BE2C (cell line): ENCODE results near the gene PHTF1.
"Not testable (repeated sequence)": the region's sequence is repeated elsewhere in the genome, so short reads cannot be mapped to it uniquely, and the experiment has no call there.

Source experiments
- DNase-seq: peaks from one replicate; pipeline ENCODE4 v3.0.0-alpha.2; 2020
- H3K27me3 ChIP-seq: fragments of 250-450 bp; sonication (Bioruptor Pico); 2 replicates; pipeline ENCODE4 v1.5.1; 2020; ENCODE audit warnings: mild to moderate bottlenecking
- H3K36me3 ChIP-seq: fragments of 250-450 bp; sonication (Bioruptor Pico); 2 replicates; pipeline ENCODE4 v1.5.1; 2020; ENCODE audit warnings: mild to moderate bottlenecking
- H3K4me1 ChIP-seq: fragments of 250-450 bp; sonication (Bioruptor Pico); 2 replicates; pipeline ENCODE4 v1.5.1; 2020
- H3K4me3 ChIP-seq: 2 replicates; pipeline ENCODE4 v1.5.1; 2011; ENCODE audit warnings: low read depth, low read length
- H3K9me3 ChIP-seq: fragments of 250-450 bp; sonication (Bioruptor Pico); 2 replicates; pipeline ENCODE4 v1.5.1; 2020
- TF ChIP-seq, protein P1 (sequence below): IDR thresholded peaks from 2 replicates; pipeline ENCODE4 v1.5.1; 2012; ENCODE audit warnings: mild to moderate bottlenecking, low read depth, low read length

PHTF1 gene

DNA sequence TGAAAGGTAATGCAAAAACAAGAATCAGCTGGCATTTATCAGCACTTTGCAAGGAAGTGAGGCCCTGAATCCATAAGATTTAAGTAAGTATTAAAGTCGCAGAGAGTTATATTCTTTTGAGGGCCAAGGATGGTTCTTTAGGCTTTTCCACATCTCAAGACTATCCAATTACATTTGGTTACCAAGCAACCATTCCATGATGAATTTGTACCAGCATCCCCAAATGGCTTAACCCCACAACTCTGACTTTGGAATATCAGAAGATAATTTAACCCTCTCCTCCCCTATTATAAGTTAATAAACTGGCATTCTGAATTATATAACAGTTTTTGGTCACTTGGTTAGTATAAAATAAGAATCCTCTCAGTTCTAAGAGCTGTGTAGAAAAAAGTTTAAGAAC is 2.8 kb downstream of the PHTF1 start:
- H3K4me1 ChIP-seq: no peaks in the 10 kb centered on the region
- H3K4me3 ChIP-seq: no peak overlapping the region
- H3K36me3 ChIP-seq: peaks cover 5% of the 10 kb centered on the region
- no peaks in the 10 kb centered on the region for H3K27me3 ChIP-seq
- no peaks in the 10 kb centered on the region for H3K9me3 ChIP-seq
- no peak for DNase-seq
- TF ChIP-seq, protein P1, sequence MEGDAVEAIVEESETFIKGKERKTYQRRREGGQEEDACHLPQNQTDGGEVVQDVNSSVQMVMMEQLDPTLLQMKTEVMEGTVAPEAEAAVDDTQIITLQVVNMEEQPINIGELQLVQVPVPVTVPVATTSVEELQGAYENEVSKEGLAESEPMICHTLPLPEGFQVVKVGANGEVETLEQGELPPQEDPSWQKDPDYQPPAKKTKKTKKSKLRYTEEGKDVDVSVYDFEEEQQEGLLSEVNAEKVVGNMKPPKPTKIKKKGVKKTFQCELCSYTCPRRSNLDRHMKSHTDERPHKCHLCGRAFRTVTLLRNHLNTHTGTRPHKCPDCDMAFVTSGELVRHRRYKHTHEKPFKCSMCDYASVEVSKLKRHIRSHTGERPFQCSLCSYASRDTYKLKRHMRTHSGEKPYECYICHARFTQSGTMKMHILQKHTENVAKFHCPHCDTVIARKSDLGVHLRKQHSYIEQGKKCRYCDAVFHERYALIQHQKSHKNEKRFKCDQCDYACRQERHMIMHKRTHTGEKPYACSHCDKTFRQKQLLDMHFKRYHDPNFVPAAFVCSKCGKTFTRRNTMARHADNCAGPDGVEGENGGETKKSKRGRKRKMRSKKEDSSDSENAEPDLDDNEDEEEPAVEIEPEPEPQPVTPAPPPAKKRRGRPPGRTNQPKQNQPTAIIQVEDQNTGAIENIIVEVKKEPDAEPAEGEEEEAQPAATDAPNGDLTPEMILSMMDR: no peak

DNA sequence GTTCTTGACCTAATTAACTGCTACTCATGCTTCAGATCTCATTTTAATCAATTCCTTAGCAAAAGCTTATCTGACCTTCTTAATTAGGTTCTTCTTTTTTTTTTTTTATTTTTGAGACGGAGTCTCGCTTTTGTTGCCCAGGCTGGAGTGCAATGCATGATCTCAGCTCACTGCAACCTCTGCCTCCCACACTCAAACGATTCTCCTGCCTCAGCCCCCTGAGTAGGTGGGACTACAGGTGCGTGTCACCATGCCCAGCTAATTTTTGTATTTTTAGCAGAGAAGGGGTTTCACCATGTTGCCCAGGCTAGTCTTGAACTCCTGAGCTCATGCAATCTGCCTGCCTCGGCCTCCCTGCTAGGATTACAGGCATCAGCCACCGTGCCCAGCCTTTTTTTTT is 6.0 kb downstream of the PHTF1 start:
- not testable (repeated sequence) for H3K36me3 ChIP-seq, H3K4me1 ChIP-seq, H3K4me3 ChIP-seq, H3K27me3 ChIP-seq, DNase-seq, H3K9me3 ChIP-seq

DNA sequence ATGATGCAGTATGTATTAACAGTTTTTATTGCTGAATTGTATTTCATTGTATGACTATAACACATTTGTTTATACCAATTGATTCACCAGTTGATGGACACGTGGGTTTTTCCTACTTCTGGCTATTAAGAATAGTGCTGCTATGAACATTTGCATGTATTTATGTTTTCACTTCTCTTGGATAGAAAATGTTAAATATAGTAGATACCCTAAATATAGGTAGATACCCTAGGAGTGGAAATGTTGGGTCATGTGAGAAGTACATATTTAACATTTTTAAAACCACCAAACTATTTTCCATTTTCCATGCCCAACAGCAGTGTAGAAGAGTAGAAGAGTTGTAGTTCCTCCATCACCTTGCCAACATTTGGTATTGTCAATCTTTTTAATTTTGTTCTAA is 7.8 kb downstream of the PHTF1 start:
- H3K27me3 ChIP-seq: no peaks in the 10 kb centered on the region
- H3K9me3 ChIP-seq: no peaks in the 10 kb centered on the region
- TF ChIP-seq, protein P1: no peak
- no peak for DNase-seq
- H3K36me3 ChIP-seq: peaks cover 4% of the 10 kb centered on the region
- H3K4me3 ChIP-seq: no peak overlapping the region
- H3K4me1 ChIP-seq: no peaks in the 10 kb centered on the region

DNA sequence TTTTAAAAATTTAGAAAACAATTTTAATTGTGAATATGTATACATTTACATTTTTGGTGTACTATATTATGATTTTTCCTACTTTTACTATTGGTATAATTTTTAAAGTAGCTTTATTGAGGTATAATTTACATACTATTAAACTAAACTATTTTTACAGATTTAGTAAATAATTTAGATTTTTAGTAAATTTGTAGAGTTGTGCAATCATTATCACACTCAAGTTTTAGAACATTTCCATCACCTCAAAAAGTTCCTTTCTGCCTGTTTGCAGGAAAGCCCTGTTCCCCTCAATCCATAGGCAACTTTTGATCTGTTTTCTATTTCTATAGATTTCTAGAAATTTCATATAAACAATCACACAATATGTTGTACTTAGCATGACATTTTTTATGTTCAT is 8.2 kb downstream of the PHTF1 start:
- Histone ChIP-seq H3K4me3 (no peak overlapping the region), H3K36me3 (peaks cover under 1% of the 10 kb centered on the region; the same call in 1 of the 2 replicates), H3K9me3 (no peaks in the 10 kb centered on the region), H3K4me1 (no peaks in the 10 kb centered on the region), H3K27me3 (no peaks in the 10 kb centered on the region)
- TF ChIP-seq, protein P1: no peak
- DNase-seq: no peak

DNA sequence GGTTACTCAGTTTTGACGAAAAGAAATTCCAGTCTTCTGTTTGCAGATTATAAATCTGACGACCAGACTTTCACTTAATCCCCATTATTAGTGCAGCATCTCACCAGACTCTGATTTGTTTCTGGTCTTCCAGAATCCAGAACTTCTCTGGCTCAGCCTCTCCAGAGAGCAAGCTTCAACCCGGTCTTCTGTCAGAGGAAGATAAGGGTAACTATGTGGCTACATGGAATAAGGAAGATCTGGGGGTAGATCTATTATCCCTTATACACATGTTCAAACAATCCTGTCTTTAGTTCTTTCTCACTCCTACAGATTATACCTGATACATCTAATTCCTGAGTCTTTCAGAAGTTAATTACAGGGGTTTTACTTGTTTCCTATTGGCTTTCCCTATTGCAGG is 9.9 kb downstream of the PHTF1 start:
- no peaks in the 10 kb centered on the region for H3K9me3 ChIP-seq
- DNase-seq: no peak
- H3K4me3 ChIP-seq: no peak overlapping the region
- peaks cover 5% of the 10 kb centered on the region; the same call in 1 of the 2 replicates for H3K36me3 ChIP-seq
- no peaks in the 10 kb centered on the region for H3K4me1 ChIP-seq
- TF ChIP-seq, protein P1: no peak
- H3K27me3 ChIP-seq: no peaks in the 10 kb centered on the region

DNA sequence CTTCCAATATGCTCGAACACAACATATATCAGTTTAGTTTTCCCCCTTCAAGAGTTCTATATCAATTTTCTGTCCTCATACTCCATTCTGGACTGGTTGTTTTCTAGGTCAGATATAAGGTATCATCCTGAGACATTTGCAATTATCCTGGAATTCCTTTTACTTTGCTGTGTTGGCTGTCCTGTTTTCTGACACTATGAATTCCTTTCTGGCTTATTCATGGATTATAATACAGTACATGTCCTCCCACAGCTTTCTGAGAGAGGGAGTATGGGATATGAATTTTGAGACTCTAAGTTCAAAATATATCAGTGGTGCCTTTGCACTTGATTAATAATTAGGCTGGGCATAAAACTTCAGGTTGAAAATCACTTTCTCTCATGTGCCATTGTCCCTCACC is 11.9 kb downstream of the PHTF1 start:
- no peak for DNase-seq

More for the DNA sequence above, 11.9 kb downstream of the PHTF1 start:
- Histone ChIP-seq H3K4me3 (no peak overlapping the region), H3K36me3 (peaks cover 12% of the 10 kb centered on the region), H3K9me3 (no peaks in the 10 kb centered on the region), H3K4me1 (no peaks in the 10 kb centered on the region; the same call in 1 of the 2 replicates), H3K27me3 (no peaks in the 10 kb centered on the region)
- TF ChIP-seq, protein P1: no peak
